Transverse colon (tissue), 4 donors: Measurements from ENCODE around the gene SDC3. TPM values are rescaled to one million over a fixed set of nuclear protein-coding genes. Genes with fewer than 3 reads are reported as not detected.

Experiments used
- DNase-seq: peaks from one replicate; pipeline ENCODE4 v3.0.0-alpha.2; 2019
- H3K27ac ChIP-seq, 4 donors: fragments of 200-600 bp; sonication (generic); 2 replicates each; pipeline ENCODE4 v1.5.1; 2016 to 2018; ENCODE audit warnings: inconsistent platforms in 4 of 4
- H3K27me3 ChIP-seq: fragments of 200-600 bp; sonication (generic); 2 replicates; pipeline ENCODE4 v1.5.1; 2017; ENCODE audit warnings: inconsistent platforms
- H3K36me3 ChIP-seq, 4 donors: fragments of 200-600 bp; sonication (generic); 2 replicates each; pipeline ENCODE4 v1.5.1; 2017 to 2019; ENCODE audit warnings: inconsistent platforms in 4 of 4
- H3K4me1 ChIP-seq, 4 donors: fragments of 200-600 bp; sonication (generic); 2 replicates each; pipeline ENCODE4 v1.5.1; 2017 to 2020; ENCODE audit warnings: inconsistent platforms in 4 of 4
- H3K4me3 ChIP-seq, 4 donors: fragments of 200-600 bp; sonication (generic); 1 replicate in 1 of 4; 2 replicates in 3 of 4; pipeline versions ENCODE4 v1.5.1 to v1.6.1; 2017 to 2019; ENCODE audit warnings: inconsistent platforms in 4 of 4
- H3K9me3 ChIP-seq, 2 donors: fragments of 200-600 bp; sonication (generic); 2 replicates each; pipeline ENCODE4 v1.5.1; 2017 to 2019; ENCODE audit warnings: inconsistent platforms in 2 of 2
- EP300 ChIP-seq: sonication (generic); formaldehyde crosslinking; IDR thresholded peaks from one replicate; pipeline ENCODE4 v1.6.1; 2017; ENCODE audit warnings: antibody characterized with exemption, low read depth
- POLR2A ChIP-seq: fragments of 450-650 bp; IDR thresholded peaks from one replicate; pipeline ENCODE4 v1.6.1; 2016; ENCODE audit warnings: antibody characterized with exemption, mild to moderate bottlenecking, moderate library complexity
- POLR2AphosphoS5 ChIP-seq, 3 donors: sonication (generic); formaldehyde crosslinking; IDR thresholded peaks; one replicate each; pipeline ENCODE4 v1.6.1; 2016; ENCODE audit warnings: antibody characterized with exemption in 3 of 3
- WGBS, 2 donors: methylation state at CpG; one replicate each; pipeline ENCODE4 v1.1.5; 2018; ENCODE audit warnings: low coverage in 1 of 2; 5-methylcytosine and 5-hydroxymethylcytosine counted together
- in situ Hi-C, 4 donors: fragments of 200-750 bp; cut with MboI; loops; one replicate each; pipeline versions ENCODE4 v1.15.0 to v1.15.1; 2017; ENCODE audit warnings: low sequenced_read_pairs in 3 of 4, low pct_ligation_motif_present in 1 of 4, low pct_unique_long_range_greater_than_20kb in 1 of 4
- intact Hi-C: fragments of 100-400 bp; cut with DNase I; formaldehyde crosslinking; loops from one replicate; pipeline ENCODE4 v1.15.1; 2023; ENCODE audit warnings: low total_unique reads
- total RNA-seq, 4 donors: library from RNA; depleted of rRNA; stranded (reverse); fragments of >200 nt; gene quantifications; one replicate each; pipeline ENCODE4 v1.1.0, GENCODE V29; 2016
- TF ChIP-seq, protein P1 (sequence below), 5 experiments: fragments of 200-600 bp in 3 of 5; fragments of 450-650 bp in 2 of 5; sonication (generic) in 3 of 5; IDR thresholded peaks; 1 replicate in 2 of 5; 2 replicates in 3 of 5; pipeline ENCODE4 v1.5.1; 2016 to 2017; ENCODE audit warnings: antibody characterized with exemption in 5 of 5, inconsistent platforms in 3 of 5, mild to moderate bottlenecking in 2 of 5, moderate library complexity in 1 of 5

Gene SDC3
- total RNA-seq, 4 donors from 2014 or later = 7.9 to 35.4 (median 10.1) TPM

DNA sequence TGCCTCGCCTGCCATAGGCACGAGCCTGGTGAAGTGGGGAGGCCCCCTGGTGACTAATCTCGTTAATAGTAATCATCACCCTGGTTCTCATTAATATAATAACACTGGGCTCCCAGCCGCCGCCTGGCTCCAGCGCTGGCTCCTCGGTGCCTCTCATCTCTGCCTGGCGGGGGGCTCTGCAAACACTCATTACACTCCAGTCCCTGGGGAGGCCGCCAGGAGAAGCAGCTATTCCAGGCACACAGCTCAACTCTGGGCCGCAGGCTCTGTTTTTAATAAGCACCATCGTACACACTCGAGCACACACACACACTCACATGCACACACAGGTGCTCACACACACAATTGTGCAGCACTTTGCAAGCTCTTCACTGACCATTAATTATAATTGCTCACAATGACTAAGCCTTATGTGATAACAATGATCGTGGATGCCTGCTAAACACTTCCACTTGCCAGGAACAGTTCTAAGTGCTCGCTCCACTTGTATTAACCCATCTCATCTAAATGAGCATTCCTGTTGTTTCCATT, 52.2 kb downstream of the SDC3 start:
- Histone ChIP-seq H3K27me3 (no peaks in the 10 kb centered on the region), H3K9me3 (no peaks in the 10 kb centered on the region), H3K36me3 (no peaks in the 10 kb centered on the region), H3K27ac (peak overlapping the region in 3 of 4 donors; percentile 2 to 34 (median 8)), H3K4me1 (peaks cover 0 to 5% (median 2%) of the 10 kb centered on the region in 4 donors), H3K4me3 (no peak overlapping the region)
- WGBS, 2 donors = 54% methylated on average over 14 of the region's 14 CpGs; no CpG with 5 or more reads in 1 of the 2 donors
- no peak for DNase-seq
- in situ Hi-C loops = no loop called here
- intact Hi-C loops = no loop called here
- no peak for TF ChIP-seq EP300
- TF ChIP-seq, protein P1, sequence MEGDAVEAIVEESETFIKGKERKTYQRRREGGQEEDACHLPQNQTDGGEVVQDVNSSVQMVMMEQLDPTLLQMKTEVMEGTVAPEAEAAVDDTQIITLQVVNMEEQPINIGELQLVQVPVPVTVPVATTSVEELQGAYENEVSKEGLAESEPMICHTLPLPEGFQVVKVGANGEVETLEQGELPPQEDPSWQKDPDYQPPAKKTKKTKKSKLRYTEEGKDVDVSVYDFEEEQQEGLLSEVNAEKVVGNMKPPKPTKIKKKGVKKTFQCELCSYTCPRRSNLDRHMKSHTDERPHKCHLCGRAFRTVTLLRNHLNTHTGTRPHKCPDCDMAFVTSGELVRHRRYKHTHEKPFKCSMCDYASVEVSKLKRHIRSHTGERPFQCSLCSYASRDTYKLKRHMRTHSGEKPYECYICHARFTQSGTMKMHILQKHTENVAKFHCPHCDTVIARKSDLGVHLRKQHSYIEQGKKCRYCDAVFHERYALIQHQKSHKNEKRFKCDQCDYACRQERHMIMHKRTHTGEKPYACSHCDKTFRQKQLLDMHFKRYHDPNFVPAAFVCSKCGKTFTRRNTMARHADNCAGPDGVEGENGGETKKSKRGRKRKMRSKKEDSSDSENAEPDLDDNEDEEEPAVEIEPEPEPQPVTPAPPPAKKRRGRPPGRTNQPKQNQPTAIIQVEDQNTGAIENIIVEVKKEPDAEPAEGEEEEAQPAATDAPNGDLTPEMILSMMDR (IDR thresholded peaks at IDR 0.05) = peak in 1 of 5 experiments; percentile 20

DNA sequence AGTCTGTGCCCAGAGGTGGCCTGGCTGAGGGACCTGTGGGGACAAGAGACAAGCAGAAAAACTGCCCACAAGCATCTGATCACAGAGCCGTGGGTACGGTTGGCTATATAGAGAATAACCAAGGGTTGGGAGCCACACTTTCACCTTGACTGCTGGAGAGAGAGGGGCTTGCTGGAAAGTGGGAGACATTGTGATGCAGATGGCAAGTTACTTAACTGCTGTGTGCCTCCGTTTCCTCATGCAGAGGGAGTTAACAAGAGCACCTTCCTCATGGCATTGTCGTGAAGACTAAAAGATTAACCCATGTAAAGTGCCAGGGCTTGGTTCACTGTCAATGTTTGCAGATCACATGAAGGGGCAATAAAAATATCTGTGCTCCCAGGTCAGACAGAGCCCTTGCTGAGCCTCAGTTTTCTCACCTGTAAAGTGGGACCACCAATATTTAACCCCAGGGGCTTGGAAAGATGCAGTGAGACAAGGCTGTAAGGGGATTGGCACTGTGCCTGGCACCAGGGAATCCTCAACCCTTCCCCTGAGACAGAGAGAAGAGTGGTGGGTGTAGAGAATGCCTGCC, 52.8 kb downstream of the SDC3 start:
- WGBS, 2 donors = 54% methylated on average over 4 of the region's 4 CpGs; no CpG with 5 or more reads in 1 of the 2 donors
- Histone ChIP-seq H3K9me3 (no peaks in the 10 kb centered on the region), H3K27me3 (no peaks in the 10 kb centered on the region), H3K27ac (peak overlapping the region in 2 of 4 donors; percentile 8 to 34), H3K36me3 (no peaks in the 10 kb centered on the region), H3K4me1 (peaks cover 0 to 5% (median 2%) of the 10 kb centered on the region in 4 donors), H3K4me3 (no peak overlapping the region)
- no peak for DNase-seq
- in situ Hi-C loops (no loop called here), intact Hi-C loops (no loop called here)
- TF ChIP-seq POLR2AphosphoS5 (IDR thresholded peaks at IDR 0.05) = no peak
- TF ChIP-seq EP300 = no peak
- no peak for TF ChIP-seq POLR2A
- TF ChIP-seq, protein P1 (IDR thresholded peaks at IDR 0.05) = no peak

DNA sequence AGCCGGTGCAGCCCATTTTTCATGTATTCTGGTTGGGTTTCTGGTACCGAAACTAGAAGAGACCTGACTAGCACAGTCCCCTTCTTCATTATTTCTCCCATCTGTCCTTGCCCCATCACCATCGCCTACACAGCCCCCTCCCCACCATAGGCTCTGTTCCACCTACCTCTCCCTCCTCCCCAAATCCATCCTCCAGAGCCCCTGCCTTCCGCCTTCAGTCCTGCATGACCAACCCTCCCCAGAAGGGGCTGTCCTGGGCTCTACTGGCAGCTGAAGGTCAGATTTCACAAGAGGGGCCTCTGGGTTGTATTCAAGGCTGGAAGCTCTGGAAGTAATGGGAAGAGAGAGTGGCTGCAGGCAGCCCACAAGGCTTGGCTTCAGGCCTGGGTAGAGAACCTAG, 55.2 kb downstream of the SDC3 start:
- intact Hi-C loops (no loop called here), in situ Hi-C loops (no loop called here)
- WGBS, 2 donors = 69 to 100% methylated on average over 3 to 4 of the region's 4 CpGs
- TF ChIP-seq, protein P1 (IDR thresholded peaks at IDR 0.05) = no peak
- TF ChIP-seq POLR2AphosphoS5 (IDR thresholded peaks at IDR 0.05) (no peak), EP300 (no peak), POLR2A (no peak)
- H3K4me3 ChIP-seq = no peak overlapping the region
- no peaks in the 10 kb centered on the region for H3K9me3 ChIP-seq
- DNase-seq = no peak
- H3K4me1 ChIP-seq = peaks cover 0 to 5% (median 2%) of the 10 kb centered on the region in 4 donors
- H3K27ac ChIP-seq = no peak overlapping the region
- H3K36me3 ChIP-seq = no peaks in the 10 kb centered on the region
- H3K27me3 ChIP-seq = no peaks in the 10 kb centered on the region

DNA sequence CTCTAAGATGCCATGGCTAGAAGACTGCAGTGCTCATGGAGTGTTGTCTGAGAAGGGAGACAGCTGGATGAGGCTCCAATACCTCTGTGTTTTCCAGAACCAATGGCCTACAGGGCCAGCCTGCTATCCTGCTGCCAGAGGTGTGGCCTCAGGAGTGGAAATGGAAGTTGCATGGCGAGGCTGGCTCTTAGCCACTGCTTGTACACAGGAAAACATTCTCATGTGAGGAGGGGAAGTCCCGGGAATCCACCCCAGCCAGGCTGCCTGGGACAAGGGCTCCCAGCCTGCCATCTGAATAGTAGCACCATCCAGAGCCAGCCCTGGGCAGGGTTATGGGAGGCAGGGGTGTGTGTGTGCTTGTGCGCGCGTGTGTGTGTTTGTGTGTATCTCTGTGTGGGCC, 56.5 kb downstream of the SDC3 start:
- Histone ChIP-seq H3K9me3 (no peaks in the 10 kb centered on the region), H3K27ac (peak overlapping the region in 2 of 4 donors; percentile 23 to 25), H3K4me3 (no peak overlapping the region), H3K27me3 (no peaks in the 10 kb centered on the region), H3K4me1 (peaks cover 0 to 12% (median 9%) of the 10 kb centered on the region in 4 donors), H3K36me3 (no peaks in the 10 kb centered on the region)
- in situ Hi-C loops = no loop called here
- TF ChIP-seq POLR2AphosphoS5 (IDR thresholded peaks at IDR 0.05) (no peak), POLR2A (no peak), EP300 (no peak)
- TF ChIP-seq, protein P1 (IDR thresholded peaks at IDR 0.05) = no peak
- 50% methylated on average over 5 of the region's 5 CpGs; no CpG with 5 or more reads in 1 of the 2 donors for WGBS, 2 donors
- DNase-seq = peak; percentile 73
- intact Hi-C loops = no loop called here
